EL (cell line): ENCODE data around the gene FGFRL1.
"Not testable (repeated sequence)": the region's sequence is repeated elsewhere in the genome, so short reads cannot be mapped to it uniquely, and the experiment has no call there.

ENCODE experiments used
- DNase-seq: peaks from one replicate; pipeline ENCODE4 v3.0.0-alpha.2; 2016

Gene FGFRL1

GRCh38 chr4:973431-974397 is 37.7 kb upstream of the FGFRL1 start, which contains the start of gene DGKQ:
Gene DGKQ, minus strand, starts transcription at chr4:973569. Its CDS starts 87 bp downstream, at chr4:973482.
- peak; percentile 82 for DNase-seq

- no peak for DNase-seq
These were observed 36.8 kb upstream of the FGFRL1 start for GRCh38 chr4:974668-975067.

- not testable (repeated sequence) for DNase-seq
These were observed 35.4 kb upstream of the FGFRL1 start for GRCh38 chr4:976016-976415.

GRCh38 chr4:978957-979701 is 32.3 kb upstream of the FGFRL1 start:
- DNase-seq = peak; percentile 35

GRCh38 chr4:982291-982690 is 29.1 kb upstream of the FGFRL1 start:
- no peak for DNase-seq

GRCh38 chr4:982814-983213 is 28.6 kb upstream of the FGFRL1 start:
- no peak for DNase-seq

GRCh38 chr4:984336-985054 is 26.9 kb upstream of the FGFRL1 start:
- DNase-seq = no peak

- peak; percentile 62 for DNase-seq
These were observed 26.1 kb upstream of the FGFRL1 start for GRCh38 chr4:985123-985830.

- DNase-seq = no peak
These were observed 25.0 kb upstream of the FGFRL1 start for GRCh38 chr4:986428-986878.

- DNase-seq = peak; percentile 86
These were observed 24.4 kb upstream of the FGFRL1 start, which contains the start of gene IDUA for GRCh38 chr4:986879-987623. Gene IDUA, plus strand, starts transcription at chr4:987044. Its CDS starts 41 bp downstream, at chr4:987085.

GRCh38 chr4:987624-988513 is 23.6 kb upstream of the FGFRL1 start:
- DNase-seq = peak; percentile 90

- DNase-seq = no peak
These were observed 22.4 kb upstream of the FGFRL1 start for GRCh38 chr4:988726-989721.

GRCh38 chr4:989722-990471 is 21.5 kb upstream of the FGFRL1 start:
- no peak for DNase-seq

GRCh38 chr4:990746-991367 is 20.6 kb upstream of the FGFRL1 start:
- DNase-seq = no peak

GRCh38 chr4:991451-992296 is 19.8 kb upstream of the FGFRL1 start:
- no peak for DNase-seq

GRCh38 chr4:992297-993110 is 18.9 kb upstream of the FGFRL1 start:
- no peak for DNase-seq
